Neural progenitor cell (in vitro differentiated cells): ENCODE data around the gene MPC1.

ENCODE experiments used
- EZH2 ChIP-seq: fragments of 200-600 bp; sonication (generic); IDR thresholded peaks from 2 replicates; pipeline ENCODE4 v1.6.1; 2017; ENCODE audit warnings: antibody characterized with exemption, mild to moderate bottlenecking, moderate library complexity
- TF ChIP-seq, protein P1 (sequence below): fragments of 200-600 bp; sonication (generic); IDR thresholded peaks from 2 replicates; pipeline ENCODE4 v1.5.1; 2017; ENCODE audit warnings: antibody characterized with exemption, mild to moderate bottlenecking

DNA sequence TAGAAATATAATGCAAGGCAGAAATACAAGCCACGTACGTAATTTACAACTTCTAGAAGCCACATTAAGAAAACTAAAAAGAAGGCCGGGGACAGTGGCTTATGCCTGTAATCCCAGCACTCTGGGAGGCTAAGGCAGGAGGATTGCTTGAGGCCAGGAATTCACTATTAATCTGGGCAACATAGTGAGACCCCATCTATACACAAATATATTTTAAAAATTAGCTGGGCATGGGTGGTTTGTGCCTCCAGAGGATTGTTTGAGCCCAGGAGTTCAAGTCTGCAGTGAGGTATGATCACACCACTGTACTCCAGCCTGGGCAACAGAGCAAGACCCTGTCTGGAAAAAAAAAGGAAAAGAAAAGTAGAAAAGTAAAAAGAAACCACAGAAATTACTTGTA is 12.3 kb downstream of the MPC1 start:
- TF ChIP-seq, protein P1, sequence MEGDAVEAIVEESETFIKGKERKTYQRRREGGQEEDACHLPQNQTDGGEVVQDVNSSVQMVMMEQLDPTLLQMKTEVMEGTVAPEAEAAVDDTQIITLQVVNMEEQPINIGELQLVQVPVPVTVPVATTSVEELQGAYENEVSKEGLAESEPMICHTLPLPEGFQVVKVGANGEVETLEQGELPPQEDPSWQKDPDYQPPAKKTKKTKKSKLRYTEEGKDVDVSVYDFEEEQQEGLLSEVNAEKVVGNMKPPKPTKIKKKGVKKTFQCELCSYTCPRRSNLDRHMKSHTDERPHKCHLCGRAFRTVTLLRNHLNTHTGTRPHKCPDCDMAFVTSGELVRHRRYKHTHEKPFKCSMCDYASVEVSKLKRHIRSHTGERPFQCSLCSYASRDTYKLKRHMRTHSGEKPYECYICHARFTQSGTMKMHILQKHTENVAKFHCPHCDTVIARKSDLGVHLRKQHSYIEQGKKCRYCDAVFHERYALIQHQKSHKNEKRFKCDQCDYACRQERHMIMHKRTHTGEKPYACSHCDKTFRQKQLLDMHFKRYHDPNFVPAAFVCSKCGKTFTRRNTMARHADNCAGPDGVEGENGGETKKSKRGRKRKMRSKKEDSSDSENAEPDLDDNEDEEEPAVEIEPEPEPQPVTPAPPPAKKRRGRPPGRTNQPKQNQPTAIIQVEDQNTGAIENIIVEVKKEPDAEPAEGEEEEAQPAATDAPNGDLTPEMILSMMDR, result no peak
- TF ChIP-seq EZH2, result no peak
